ENCODE results near the gene ABHD16A.

ABHD16A gene

DNA sequence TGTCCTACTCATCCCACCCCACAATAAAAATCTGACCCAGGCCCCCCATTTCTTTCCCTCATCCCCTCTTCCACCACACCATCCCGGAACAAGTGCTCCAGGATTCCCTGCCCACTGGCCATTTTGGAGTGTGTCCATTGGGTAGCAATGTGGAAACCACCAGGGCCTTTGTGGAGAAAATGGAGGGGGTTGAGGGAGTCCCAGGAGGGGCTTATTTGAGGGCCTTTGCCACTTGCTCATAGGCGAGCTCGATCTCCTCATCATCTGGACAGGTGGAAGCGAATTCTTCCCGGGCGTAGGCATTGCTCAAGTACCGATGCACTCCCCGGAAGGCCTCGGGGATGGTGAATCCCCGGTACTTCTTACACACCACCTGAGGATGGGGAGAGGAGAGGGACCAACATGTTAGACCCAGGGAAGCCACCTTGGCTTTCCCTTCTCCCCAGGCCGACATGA lies 27.5 kb upstream of the ABHD16A start:
- DNase-seq (ENCODE audit: low spot score): no peak

GRCh38 chr6:31729979-31730630 lies 27.0 kb upstream of the ABHD16A start:
- peak; percentile 66 for DNase-seq (ENCODE audit: low spot score)

DNA sequence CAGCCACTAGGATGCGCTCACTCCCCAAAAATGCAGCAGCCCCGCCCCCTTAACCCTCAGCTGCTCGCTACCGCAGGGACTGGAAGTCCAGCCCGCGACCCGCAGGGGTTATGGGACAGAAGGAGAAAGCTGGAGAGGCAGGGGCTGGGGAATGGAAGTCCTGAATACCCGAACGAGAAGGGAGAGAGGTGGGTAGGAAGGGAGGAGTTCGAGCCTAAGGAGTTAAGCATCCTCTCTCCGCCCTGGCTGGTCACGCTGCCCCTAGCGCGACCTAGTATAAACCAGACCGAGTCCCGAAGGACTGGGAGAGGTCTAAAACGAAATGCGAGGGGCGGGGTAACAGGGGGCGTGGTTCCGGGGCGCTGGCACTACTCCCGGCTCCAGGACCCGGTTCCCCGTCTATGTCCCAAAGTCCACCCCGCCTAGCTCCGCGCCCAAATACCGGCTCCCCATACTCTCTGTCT lies 26.4 kb upstream of the ABHD16A start:
- peak; percentile 80 for DNase-seq (ENCODE audit: low spot score)

- no peak for DNase-seq (ENCODE audit: low spot score)
Observed at GRCh38 chr6:31728767-31729514, 25.8 kb upstream of the ABHD16A start, which contains the start of gene DDAH2. Gene DDAH2 (minus strand): TSS chr6:31729299. CDS start chr6:31729161, 138 bp downstream.

DNA sequence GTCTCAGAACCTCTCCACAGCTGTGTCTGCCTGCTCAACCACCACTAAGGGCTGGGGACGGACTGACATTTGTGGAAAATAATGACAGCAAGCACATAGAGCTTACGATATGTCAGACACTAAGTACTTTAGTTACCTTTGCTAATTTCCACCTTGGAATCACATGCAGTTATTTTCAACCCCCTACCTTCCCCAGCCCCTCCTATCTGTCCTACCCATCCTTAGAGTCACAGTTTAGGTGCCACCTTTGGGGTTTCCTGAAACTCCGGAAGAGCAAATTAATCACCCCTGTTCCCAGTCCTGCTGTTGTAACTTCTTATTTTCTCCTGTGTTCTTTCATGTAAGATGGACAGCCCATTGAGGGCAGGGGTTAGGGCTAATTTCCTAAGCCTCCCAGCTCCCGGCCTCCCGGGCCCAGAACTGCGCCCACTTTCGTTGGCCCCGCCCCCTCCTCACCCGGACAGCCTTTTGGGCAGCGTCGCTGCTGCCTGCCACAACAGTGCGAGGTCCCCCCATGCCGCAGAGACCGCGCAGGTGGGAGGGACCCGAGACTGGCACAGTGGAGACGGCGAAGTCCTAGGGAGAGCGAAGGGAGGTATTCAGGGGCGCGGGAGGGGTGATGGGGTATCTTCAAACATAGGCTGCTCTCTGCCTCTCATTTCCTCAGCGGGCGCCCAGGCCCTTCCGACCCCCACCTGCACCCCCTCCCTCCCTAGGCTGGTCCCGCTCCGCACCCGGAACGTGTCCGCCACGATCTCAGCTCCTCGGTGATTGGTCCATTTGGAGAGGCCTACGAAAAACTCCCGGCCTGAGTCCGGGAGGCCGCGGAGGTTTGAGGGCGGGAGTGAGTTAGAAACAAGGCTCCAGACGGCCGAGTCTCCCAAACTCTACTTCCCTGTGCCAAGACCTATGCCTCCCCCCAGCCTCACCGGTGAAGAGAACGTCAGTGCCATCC lies 24.9 kb upstream of the ABHD16A start:
- peak; percentile 20 for DNase-seq (ENCODE audit: low spot score)

DNA sequence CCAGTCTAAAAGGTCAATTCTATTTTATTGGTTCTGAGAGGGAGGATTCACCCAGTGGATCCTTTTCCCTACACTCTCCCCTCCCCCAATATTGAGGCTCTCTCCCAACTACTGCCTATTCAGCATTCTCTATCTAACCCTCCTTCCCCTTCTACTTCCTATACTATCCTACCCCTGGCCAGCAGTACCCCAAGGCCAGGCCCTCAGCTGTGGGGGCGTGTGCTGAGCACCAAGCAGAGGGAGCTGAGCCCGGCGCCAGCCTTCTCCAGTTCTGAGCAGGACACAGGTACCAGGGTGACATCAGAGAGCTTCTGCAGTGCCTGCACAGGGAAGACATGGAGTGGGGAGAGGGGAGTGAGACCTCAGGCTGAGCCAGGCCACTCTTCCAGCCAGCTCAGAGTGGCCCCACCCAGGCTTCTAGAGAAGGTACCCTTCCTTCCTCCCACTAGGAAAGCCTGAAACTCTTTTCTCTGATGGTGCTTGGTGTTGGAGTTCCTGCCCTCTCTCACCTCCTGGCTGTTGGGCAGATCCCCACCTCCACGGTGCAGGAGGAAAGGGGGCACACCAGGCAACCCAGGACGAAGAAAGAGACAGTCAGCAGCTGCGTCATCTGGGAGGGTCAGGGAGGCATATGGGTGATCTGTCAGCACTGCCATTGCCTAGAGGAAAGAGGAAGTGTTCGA lies 24.1 kb upstream of the ABHD16A start:
- no peak for DNase-seq (ENCODE audit: low spot score)

DNA sequence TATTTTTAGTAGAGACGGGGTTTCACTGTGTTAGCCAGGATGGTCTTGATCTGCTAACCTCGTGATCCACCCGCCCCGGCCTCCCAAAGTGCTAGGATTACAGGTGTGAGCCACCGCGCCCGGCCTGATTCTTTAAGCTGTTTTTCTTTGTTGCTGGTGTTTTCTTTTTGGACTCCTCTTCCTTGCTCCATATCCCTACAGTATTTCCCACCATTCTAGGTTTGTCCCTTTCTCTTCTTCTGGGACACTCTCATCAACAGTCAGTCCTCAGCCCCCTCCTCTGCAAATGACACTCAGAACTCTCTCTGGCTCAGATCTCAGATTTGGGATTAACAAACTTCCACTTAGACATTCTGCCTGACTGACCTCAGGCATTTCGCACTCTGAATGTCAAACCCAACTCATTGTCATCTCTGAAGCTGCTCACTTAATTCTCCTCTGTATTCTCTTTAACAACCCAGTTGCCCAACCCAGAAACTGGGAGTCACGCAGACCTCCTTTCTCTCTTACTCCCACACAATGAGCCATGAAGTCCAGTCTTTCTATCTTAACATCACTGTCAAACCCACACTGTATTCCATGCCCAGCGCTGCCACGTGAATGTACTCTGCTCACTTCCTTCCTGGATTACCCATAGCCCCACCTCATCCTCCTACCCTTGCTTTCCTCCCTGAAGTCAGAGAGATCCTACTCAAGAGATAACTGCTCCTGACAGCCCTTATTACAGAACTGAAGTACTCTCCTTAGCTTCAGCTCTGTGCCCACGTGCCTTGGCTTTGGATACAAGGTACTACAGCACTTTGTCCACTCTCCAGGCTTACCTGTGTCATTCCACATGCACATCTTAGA lies 22.6 kb upstream of the ABHD16A start:
- DNase-seq (ENCODE audit: low spot score): no peak

DNA sequence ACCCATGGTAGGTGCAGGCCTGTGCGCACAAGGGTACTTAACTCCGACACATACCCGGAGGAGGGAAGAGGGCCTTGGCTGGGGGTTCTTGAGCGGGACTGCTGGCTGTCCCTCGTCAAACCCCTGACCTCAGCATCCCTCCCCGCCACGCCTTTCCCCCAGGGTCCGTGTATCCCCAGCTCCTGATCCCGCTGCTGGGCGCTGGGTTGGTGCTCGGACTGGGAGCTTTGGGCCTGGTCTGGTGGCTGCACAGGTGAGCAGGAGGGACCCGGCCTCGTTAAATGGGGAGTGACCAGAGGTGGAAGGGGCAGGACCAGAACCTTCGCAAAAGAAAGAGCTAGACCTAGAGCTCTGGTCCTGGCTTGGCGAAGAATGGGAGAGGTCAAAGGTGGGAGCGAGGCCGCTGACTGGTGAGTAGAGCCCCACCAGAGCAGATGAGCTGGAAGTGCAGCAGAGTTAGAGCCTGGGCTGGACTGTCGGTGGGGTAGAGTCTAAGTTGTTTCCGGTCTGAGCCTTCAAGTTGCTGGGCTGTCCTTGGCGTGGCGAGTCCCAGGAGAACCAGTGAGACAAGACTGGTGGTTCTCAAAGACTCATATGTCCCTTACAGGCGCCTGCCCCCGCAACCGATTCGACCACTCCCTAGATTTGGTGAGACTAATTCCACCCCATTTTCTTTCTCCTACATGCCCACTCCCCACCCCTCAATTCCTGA lies 21.0 kb upstream of the ABHD16A start:
- no peak for DNase-seq (ENCODE audit: low spot score)

- no peak for DNase-seq (ENCODE audit: low spot score)
Observed at GRCh38 chr6:31723245-31723979, 20.3 kb upstream of the ABHD16A start, which contains the start of gene MPIG6B. Gene MPIG6B (plus strand): TSS chr6:31723373. CDS start chr6:31723384, 11 bp downstream.

- DNase-seq (ENCODE audit: low spot score): no peak
Observed at GRCh38 chr6:31722173-31722572, 19.0 kb upstream of the ABHD16A start.

DNA sequence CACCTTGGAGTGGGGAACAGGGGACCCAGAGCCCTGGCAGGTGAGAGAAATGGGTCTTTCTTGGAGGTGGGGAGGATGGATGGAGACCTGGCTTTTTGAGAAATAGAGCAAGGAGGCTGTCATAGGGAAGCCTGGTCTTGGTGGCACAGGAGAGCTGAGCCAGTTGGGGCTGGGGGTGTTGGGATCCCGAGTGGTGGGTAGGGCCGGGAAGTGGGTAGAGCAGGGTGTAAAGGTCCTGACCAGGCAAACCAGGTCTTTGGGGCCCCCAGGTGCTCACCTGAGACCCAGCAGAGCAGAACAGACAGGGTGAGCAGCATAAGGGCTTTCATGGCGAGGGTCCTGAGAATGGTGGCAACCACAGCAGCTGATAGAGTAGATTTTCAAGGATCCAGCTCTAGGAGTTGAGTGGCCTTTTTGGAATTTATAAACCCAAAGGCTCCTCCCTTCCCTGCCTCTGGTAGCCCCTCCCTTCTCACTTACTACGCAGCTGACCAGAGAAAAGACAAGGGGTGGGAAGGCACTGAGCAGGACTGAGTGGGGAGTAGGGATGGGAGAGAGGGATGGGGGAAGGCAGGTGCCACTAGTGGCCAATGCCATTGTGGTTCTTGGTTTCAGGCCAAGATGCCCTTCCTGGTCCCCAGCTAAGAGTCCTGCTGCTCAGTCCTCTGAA lies 18.4 kb upstream of the ABHD16A start, which contains the start of gene LY6G6C:
LY6G6C (minus strand) TSS at position 396 of the 670 bp plus-strand sequence; CDS start at position 329, 67 bp downstream.
- no peak for DNase-seq (ENCODE audit: low spot score)

DNA sequence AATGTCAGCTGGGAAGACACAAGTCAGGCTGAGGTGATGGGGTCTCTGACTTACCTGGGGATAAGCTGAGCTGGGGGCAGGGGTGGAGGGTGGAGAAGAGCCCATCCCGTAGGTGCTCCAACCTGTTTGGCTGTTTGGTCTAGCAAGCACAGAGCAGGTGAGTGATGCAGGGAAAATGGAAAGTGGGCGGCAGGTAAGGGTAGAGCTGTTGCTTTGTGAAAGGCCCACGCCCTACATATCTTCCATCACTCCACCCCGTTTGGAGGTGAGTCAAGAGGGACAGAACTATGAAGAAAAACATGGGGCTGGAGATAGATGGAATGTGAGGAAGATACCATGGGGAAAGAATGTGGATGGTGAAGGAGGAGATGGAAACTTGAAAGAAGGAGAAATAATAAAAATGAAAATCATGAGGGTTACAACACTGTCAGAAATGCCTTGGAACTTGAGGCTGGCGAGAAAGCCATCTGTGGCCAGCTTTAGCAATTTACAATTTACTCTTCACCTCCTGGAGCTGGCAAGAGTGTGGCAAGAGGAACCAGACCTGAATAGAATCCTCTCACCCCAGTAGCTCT lies 17.2 kb upstream of the ABHD16A start:
- DNase-seq (ENCODE audit: low spot score): no peak

GRCh38 chr6:31719001-31719400 lies 15.9 kb upstream of the ABHD16A start:
- DNase-seq (ENCODE audit: low spot score): no peak

DNA sequence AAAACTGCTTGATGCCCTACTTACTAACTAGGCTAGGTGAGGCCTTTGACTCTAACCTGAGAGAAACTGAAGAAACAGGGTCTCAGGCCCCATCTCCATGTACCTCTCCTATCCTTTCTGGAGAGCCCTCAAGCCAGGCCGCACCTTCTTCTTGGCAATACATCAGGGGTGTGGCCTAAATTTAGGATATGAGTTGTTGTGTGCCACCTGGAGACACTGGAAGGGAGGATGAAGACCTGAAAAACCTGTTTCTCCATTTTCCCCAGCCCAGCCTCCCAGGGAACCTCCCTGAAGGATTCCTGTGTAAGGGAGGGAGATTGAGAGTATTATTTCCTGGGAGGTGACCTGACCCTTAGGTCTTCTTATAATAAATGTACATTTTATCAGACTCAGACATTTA lies 15.1 kb upstream of the ABHD16A start:
- DNase-seq (ENCODE audit: low spot score): no peak

DNA sequence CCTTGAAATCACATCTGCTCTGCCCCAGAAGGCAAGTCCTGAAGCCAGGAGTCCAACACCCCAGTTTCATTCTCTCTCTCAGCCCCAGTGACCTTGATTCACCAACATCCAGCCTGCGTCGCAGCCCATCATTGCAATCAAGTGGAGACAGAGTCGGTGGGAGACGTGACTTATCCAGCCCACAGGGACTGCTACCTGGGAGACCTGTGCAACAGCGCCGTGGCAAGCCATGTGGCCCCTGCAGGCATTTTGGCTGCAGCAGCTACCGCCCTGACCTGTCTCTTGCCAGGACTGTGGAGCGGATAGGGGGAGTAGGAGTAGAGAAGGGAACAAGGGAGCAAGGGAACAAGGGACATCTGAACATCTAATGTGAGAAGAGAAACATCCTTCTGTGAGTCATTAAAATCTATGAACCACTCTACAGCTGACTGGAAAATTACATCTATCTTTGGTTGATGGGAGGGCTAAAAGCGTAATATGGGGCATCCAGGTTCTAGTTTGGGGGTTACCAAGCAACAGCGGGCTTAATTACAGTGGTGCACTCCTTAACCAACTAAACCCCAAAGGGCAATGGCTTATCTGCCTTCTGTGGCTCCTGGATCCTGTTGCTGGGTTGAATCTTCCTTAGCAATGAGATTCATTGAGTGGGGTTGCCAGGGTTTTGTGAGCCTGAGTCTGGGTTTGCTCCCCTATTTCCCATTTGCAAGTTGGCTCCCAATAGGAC lies 14.5 kb upstream of the ABHD16A start:
- DNase-seq (ENCODE audit: low spot score): no peak

DNA sequence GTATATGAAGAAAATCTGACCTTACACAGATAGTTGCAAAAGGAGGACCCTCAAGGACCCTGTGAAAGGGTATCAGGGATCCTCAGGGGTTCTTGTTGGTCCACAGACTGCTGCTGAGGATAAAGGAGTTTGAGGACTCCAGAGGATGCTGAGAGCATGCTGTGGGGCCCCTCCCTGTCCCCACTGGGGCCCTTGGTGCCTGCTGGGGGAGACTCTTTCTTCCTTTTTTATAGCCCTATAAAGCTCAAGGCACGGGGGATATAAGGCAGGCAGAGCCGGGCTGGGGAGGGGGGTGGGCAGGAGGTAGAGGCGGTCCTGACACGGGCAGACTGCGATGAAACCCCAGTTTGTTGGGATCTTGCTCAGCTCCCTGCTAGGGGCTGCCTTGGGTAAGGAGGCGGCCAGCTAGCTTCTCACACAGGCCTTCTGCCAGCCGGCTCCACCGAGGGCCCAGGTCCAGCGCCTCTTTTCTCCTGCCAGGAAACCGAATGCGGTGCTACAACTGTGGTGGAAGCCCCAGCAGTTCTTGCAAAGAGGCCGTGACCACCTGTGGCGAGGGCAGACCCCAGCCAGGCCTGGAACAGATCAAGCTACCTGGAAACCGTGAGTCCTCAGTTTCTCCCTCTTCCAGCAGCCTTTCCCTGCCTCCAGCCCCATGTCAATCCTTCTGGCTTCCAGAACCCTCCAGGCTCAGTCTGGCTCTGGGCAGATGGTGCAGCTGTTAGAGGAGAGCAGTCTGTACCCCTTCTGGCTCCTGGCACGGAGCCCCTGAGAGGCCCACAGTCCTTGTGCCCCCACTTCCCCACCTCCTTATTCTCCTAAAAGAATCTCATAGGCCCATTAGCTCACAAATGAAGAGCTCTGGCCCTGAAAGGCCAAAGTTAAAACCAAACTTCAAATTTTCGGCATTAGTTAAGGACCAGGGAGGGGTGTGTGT lies 12.2 kb upstream of the ABHD16A start, which contains the start of gene LY6G6D:
LY6G6D (plus strand) TSS at position 327 of the 937 bp plus-strand sequence; CDS start at position 335, 8 bp downstream.
- no peak for DNase-seq (ENCODE audit: low spot score)

Data from activated CD4-positive, alpha-beta T cell treated with anti-CD3 and anti-CD28 coated beads, Interleukin-2, Interleukin-4, amounts not matched to agents 100 ng/mL and 50 ng/mL, durations not matched to agents 16 hours and 8 hours (primary cell).